ENCODE measurements around the gene VCX2.
"Not testable (repeated sequence)": the region's sequence is repeated elsewhere in the genome, so short reads cannot be mapped to it uniquely, and the experiment has no call there.

Gene VCX2

DNA sequence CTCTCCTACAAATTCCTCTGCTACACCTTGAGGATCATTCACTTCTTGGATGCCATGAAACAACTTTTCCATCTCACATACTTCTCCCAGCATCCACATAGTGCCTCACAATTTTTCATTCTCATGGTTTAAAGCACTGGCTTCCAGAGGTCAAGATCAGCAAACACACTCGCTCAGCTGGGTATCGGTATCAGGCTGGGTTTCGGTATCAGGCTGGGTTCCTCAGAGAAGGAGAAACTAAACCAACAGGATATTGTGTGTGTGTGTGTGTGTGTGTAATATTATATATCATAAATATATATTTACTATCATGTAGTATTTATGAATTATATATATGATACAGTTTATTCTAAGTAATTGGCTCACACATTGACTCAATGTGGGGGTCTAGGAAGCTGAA lies at the start of gene VCX2:
Gene VCX2 (minus strand): TSS at position 99 of the 400 bp plus-strand sequence. CDS start 624 bp downstream, outside the sequence.
- not testable (repeated sequence) for H4K20me1 ChIP-seq, H3K27ac ChIP-seq, H3K9ac ChIP-seq, H3K4me1 ChIP-seq, H3K4me3 ChIP-seq, H3K4me2 ChIP-seq, H3K27me3 ChIP-seq, H3K9me3 ChIP-seq, H3K36me3 ChIP-seq

- H3K4me1 ChIP-seq = no peaks in the 10 kb centered on the region
- no peak for TF ChIP-seq Cebpa-rat (IDR thresholded peaks at IDR 0.05)
- H3K36me3 ChIP-seq = no peaks in the 10 kb centered on the region
- H3K9ac ChIP-seq = no peak overlapping the region
- H3K4me2 ChIP-seq = no peak overlapping the region
- H3K27ac ChIP-seq = no peak overlapping the region
- no peaks in the 10 kb centered on the region for H4K20me1 ChIP-seq
- H3K9me3 ChIP-seq = no peaks in the 10 kb centered on the region
- H3K27me3 ChIP-seq = no peaks in the 10 kb centered on the region
- H3K4me3 ChIP-seq = no peak overlapping the region
These were observed 33.9 kb upstream of the VCX2 start for GRCh38 chrX:8204943-8205342.

- Histone ChIP-seq H3K9ac (no peak overlapping the region), H3K36me3 (no peaks in the 10 kb centered on the region)
- no peak for TF ChIP-seq Cebpa-rat (IDR thresholded peaks at IDR 0.05)
These were observed 33.3 kb upstream of the VCX2 start for GRCh38 chrX:8204169-8204935.

DNA sequence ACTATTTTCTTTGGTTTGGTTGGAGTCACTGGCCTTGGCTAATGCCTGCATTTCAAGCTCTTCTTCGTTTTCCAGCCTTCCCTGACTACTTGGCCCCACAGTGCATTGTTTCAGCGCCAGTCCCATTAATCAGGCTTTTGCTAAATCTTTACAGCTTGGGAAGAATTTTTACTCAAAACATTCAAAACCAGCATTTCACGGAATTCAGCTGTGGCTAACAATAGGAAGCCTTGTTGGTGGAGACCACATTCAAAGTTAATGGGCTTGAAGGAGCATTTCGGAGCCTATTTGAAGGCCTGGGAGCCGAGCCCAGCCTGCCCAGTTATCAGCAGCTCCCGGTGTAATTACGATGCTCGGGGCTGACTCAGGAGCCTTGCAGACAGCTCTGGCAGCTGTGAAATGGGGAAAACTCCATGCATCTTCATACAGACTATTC lies 30.8 kb upstream of the VCX2 start:
- Histone ChIP-seq H3K27ac (no peak overlapping the region), H3K36me3 (no peaks in the 10 kb centered on the region), H3K4me3 (no peak overlapping the region), H3K4me2 (no peak overlapping the region), H3K9me3 (no peaks in the 10 kb centered on the region), H4K20me1 (no peaks in the 10 kb centered on the region), H3K27me3 (no peaks in the 10 kb centered on the region), H3K9ac (no peak overlapping the region), H3K4me1 (no peaks in the 10 kb centered on the region)
- TF ChIP-seq Cebpa-rat (IDR thresholded peaks at IDR 0.05) = no peak

More at GRCh38 chrX:8204169-8204935, 33.3 kb upstream of the VCX2 start:
- no peaks in the 10 kb centered on the region for H4K20me1 ChIP-seq
- H3K4me2 ChIP-seq = no peak overlapping the region
- H3K4me3 ChIP-seq = no peak overlapping the region
- no peaks in the 10 kb centered on the region for H3K9me3 ChIP-seq
- no peak overlapping the region for H3K27ac ChIP-seq
- H3K4me1 ChIP-seq = no peaks in the 10 kb centered on the region
- H3K27me3 ChIP-seq = no peaks in the 10 kb centered on the region

- H3K9me3 ChIP-seq = no peaks in the 10 kb centered on the region
- H3K27me3 ChIP-seq = no peaks in the 10 kb centered on the region
- peaks cover 11% of the 10 kb centered on the region for H3K4me1 ChIP-seq
- TF ChIP-seq Cebpa-rat (IDR thresholded peaks at IDR 0.05) = no peak
- no peak overlapping the region for H3K9ac ChIP-seq
- no peak overlapping the region for H3K27ac ChIP-seq
- H3K36me3 ChIP-seq = no peaks in the 10 kb centered on the region
- H3K4me3 ChIP-seq = no peak overlapping the region
- H3K4me2 ChIP-seq = no peak overlapping the region
- H4K20me1 ChIP-seq = no peaks in the 10 kb centered on the region
These were observed 25.7 kb upstream of the VCX2 start for GRCh38 chrX:8196776-8197175.

GRCh38 chrX:8194216-8194615 lies 23.1 kb upstream of the VCX2 start:
- Histone ChIP-seq H3K9ac (no peak overlapping the region), H3K4me1 (peaks cover 18% of the 10 kb centered on the region), H4K20me1 (no peaks in the 10 kb centered on the region), H3K36me3 (no peaks in the 10 kb centered on the region), H3K4me3 (no peak overlapping the region), H3K9me3 (no peaks in the 10 kb centered on the region), H3K27me3 (no peaks in the 10 kb centered on the region), H3K27ac (no peak overlapping the region), H3K4me2 (no peak overlapping the region)
- TF ChIP-seq Cebpa-rat (IDR thresholded peaks at IDR 0.05) = no peak

DNA sequence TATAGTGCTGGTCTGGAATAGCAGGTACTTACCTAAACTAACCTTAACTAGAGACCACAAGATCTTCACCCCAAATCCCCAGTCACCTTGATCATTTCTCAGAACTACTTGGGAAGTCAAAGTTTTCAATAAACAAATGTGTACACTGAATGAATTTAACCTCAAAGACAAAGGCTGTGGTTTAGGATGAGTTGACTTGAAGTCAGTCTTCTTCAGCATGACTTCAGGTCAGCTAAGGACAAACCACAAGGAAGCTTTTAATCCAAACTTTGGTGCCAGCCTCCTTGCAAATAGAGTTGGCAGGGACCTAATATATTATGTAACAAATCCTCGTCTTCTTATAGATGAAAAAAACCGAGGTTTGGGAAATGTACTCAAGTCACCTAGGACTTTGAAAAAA lies 21.2 kb upstream of the VCX2 start:
- Histone ChIP-seq H3K27ac (no peak overlapping the region), H4K20me1 (no peaks in the 10 kb centered on the region), H3K4me2 (peak overlapping the region; percentile 39), H3K4me3 (no peak overlapping the region), H3K9me3 (no peaks in the 10 kb centered on the region), H3K9ac (no peak overlapping the region), H3K36me3 (no peaks in the 10 kb centered on the region), H3K4me1 (peaks cover 18% of the 10 kb centered on the region), H3K27me3 (no peaks in the 10 kb centered on the region)
- no peak for TF ChIP-seq Cebpa-rat (IDR thresholded peaks at IDR 0.05)

DNA sequence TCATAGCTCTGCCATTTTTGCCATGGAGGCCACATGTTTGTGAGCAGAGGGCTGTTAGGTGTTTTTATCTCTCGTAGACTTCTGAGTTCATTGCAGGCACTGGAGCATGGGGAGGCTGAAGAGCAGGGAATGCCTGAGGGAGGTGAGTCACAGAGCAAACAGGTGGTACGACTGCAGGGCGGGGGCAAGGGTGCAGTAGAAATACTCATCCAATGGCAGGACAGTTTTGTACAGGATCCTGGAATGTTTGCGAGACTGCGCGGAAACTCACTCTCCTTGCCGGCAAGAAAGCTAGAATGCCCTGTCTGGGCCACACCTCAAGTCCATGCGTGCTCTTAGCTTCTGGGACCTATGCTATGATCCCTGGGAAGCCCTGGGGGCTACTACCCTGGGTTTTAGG lies 20.0 kb upstream of the VCX2 start:
- Histone ChIP-seq H4K20me1 (no peaks in the 10 kb centered on the region), H3K9ac (no peak overlapping the region), H3K36me3 (no peaks in the 10 kb centered on the region), H3K9me3 (no peaks in the 10 kb centered on the region), H3K4me3 (no peak overlapping the region), H3K27me3 (no peaks in the 10 kb centered on the region), H3K4me1 (peaks cover 18% of the 10 kb centered on the region), H3K4me2 (no peak overlapping the region), H3K27ac (no peak overlapping the region)
- no peak for TF ChIP-seq Cebpa-rat (IDR thresholded peaks at IDR 0.05)

GRCh38 chrX:8190341-8190830 lies 19.3 kb upstream of the VCX2 start:
- H3K4me2 ChIP-seq = no peak overlapping the region
- H3K9ac ChIP-seq = no peak overlapping the region
- no peaks in the 10 kb centered on the region for H4K20me1 ChIP-seq
- H3K4me1 ChIP-seq = peaks cover 18% of the 10 kb centered on the region
- H3K4me3 ChIP-seq = no peak overlapping the region
- no peaks in the 10 kb centered on the region for H3K36me3 ChIP-seq
- H3K9me3 ChIP-seq = no peaks in the 10 kb centered on the region
- no peaks in the 10 kb centered on the region for H3K27me3 ChIP-seq
- no peak for TF ChIP-seq Cebpa-rat (IDR thresholded peaks at IDR 0.05)
- no peak overlapping the region for H3K27ac ChIP-seq

GRCh38 chrX:8189096-8189830 lies 18.2 kb upstream of the VCX2 start:
- TF ChIP-seq Cebpa-rat (IDR thresholded peaks at IDR 0.05) = no peak
- Histone ChIP-seq H3K9ac (no peak overlapping the region), H3K27ac (no peak overlapping the region), H3K4me2 (no peak overlapping the region), H3K4me1 (peaks cover 18% of the 10 kb centered on the region), H3K27me3 (no peaks in the 10 kb centered on the region), H3K36me3 (no peaks in the 10 kb centered on the region), H3K4me3 (no peak overlapping the region), H3K9me3 (no peaks in the 10 kb centered on the region), H4K20me1 (no peaks in the 10 kb centered on the region)
